Measurements from ENCODE around the gene PPARA.
"Not testable (repeated sequence)": the region's sequence is repeated elsewhere in the genome, so short reads cannot be mapped to it uniquely, and the experiment has no call there.

The PPARA gene

DNA sequence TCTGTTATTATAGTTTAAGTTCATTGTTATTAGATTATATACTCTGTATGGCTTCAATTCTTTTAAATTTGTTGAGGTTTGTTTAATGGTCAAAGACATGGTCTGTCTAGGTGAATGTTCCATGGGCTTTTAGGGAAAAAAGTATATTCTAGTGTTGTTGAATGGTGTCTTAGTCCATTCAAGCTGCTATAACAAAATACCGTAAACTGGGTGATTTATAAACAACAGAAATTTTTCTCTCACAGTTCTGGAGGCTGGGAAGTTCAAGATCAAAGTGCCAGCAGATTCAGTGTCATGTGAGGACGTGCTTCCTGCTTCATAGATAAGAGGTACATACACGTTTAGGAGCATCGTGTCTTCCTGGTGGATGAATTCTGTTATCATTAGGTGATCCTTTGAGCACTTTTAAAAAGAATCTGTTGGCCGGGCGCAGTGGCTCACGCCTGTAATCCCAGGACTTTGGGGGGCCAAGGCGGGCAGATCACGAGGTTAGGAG, 26.2 kb downstream of the PPARA start:
- no peak for DNase-seq

DNA sequence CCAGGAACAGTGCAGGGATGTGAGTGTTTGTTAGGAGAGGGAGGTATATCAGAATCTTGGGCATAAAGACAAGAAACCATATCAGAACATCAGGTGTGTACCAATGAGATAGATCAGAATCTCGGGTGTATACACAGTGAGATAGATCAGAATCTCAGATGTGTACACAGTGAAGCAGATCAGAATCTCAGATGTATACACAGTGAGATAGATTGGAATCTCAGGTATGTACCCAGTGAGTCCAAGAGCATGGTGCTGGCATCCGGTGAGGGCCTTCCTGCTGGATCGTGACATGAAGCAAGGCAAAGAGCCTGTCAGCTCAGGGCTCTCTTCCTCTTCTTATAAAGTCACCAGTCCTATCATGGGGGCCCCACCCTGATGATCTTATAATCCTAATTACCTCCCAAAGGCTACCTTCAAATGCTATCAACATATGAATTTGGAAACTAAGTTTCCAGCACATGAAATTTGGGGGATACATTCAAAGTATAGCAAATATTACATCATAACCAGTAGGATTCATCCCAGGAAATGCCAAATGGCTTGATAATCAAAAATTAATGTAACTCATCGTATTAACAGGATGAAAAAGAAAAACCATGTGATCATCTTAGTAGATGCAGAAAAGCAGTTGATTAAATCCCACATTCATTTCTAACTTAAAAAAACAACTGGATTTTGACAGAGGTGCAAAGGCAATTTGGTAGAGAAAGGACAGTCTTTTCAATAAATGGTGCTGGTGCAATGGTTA, 28.6 kb downstream of the PPARA start:
- DNase-seq: no peak

DNA sequence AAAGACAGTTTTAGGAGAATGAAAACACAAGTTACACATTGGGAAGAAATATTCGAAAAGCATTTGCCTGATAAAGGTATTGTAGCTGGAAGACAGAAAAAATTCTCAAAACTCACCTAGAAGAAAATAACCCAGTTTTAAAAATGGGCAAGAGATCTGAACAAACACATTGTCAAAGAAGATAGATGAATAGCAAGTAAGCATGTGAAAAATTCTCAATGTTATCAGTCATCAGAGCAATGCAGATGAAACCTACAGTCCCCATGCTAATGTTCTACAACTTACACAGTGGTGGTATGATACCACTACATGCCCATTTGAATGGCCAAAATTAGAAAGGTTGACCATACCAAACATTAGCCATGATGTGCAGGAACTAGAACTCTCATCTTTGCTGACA, 29.4 kb downstream of the PPARA start:
- DNase-seq: no peak

DNA sequence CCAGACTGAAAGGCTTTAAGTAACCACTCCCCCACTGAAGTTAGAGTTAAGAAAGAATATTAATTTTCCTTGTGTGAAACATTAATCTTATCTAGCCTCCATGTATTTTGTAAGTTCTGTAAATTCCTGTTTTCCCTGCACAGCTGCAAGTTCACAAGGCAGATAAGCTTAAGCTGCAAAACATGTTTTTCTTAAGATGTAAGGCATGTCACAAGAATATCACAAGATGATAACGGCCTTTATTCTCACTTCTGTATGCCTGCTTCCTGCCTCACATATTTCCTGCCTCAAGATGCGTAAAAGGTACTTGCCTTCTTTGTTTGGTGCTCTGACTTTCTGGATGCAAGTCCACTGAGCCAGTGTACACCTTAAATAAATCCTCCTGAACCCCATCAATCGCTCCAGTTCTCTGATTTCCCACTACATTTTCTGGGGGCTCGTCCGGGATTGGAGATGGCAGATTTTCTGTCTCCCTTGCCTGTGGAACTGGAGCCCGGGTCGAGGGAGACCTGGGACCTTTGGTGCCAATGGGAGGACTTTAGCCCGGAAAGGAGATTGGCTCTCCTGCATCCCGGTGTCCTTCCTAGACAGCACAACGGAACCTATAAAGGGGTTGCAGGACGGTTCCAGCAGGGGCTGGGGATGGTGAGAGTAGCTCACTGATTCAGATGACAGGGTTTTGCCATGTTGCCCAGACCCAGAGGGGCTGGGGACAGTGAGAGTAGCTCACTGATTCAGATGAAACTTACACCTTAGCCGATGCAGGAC, 30.2 kb downstream of the PPARA start:
- DNase-seq: no peak

DNA sequence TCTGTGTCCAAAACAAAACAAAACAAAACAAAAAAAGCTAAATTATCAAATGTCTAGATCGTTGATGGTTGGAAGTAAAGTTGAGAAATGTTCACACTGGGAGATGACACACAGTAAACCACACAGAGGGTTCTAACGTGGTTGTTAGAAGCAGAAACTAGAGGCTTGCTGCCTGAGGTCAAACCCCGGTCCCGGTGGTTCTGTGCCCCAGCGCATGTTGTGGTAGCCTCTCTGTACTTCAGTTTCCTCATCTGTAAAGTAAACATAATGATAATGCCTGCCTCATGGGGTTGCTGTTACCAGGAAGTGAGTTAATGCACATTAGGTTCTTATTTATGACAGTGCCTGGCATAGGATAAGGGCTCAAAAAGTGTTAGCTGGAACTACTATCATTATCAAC, 33.4 kb downstream of the PPARA start:
- no peak for DNase-seq

DNA sequence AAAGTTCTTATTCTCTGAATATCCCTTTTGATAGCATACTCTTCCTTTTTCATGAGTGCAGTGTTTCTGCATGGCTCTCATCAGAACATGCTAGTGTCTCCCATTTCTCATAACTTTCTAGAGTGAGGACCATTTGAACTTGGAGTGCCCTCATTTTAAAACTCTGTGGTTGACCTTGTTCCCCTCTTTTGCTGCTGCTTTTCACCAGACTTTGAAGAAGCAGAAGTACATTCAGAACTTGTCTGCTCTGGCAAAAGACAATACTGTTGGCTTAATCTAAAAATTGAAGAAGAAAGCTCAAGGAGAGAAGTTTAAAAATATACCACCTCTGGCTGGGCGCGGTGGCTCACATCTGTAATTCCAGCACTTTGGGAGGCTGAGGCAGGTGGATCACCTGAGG, 35.0 kb downstream of the PPARA start:
- DNase-seq: no peak

DNA sequence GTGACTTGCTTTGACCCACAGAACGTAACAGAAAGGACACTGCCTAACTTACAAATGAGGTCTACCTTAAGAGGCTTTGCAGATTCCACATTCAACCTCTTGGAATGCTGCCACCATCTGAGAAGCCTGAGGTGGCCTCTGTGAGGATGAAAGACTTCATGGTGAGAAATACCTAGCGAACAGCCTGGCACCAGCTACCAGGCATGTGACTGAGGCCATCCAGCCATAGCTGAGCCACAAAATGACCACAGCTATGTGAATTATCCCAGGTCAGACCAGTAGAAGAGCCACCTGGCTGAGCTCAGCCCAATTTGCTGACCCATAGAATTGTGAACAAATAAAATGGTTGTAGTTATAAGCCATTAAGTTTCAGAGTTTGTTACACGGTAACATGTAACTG, 37.5 kb downstream of the PPARA start:
- DNase-seq: no peak

DNA sequence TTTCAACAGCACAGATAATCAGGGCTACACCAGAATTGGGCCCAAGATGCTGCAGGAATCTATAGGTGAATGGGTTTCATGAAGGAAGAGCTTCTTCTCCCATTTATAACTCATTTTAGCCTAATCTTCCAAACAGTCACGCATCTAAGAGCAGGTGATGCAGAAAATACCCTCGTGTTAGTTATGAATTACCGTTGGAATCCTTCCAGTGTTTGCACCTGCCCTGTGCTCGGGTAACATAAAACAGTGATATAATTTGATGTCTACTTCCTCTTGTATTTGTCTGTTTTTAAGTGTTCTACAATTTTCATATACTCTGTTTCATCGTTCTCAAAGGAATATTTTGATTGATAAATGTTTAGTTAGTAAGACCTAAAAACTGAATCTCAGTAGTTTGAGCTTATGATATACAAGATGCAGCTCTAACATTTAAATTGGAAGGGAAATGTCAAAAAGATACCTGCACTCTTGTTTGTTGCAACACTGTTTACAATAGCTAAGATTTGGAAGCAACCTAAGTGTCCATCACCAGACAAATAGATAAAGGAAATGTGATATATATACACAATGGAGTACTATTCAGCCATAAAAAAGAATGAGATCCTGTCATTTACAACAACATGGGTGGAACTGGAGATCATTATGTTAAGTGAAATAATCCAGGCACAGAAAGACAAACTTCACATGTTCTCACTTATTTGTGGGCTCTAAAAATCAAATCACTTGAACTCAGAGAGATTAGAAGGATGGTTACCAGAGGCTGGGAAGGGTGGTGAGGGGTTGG, 42.1 kb downstream of the PPARA start:
- no peak for DNase-seq

DNA sequence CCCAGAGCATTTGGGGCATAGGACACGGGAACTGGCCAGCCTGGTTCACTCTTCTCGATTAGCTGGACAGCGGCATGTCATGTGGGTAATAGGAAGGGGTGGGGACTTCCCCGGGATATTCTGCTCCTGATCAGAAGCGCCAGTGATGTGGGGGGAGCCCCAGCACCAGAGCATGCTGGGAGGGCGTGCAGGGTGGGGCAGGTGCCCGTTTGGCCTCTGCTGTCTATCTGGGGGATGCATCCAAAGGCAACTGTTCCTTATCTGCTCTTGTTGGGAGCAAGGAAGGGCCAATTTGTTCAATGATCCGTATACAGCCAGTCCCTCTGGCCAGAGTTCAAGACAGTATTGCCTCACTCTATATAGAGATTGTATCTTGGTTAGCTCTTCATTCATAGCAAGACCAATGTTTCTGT, 43.6 kb downstream of the PPARA start:
- DNase-seq: no peak

DNA sequence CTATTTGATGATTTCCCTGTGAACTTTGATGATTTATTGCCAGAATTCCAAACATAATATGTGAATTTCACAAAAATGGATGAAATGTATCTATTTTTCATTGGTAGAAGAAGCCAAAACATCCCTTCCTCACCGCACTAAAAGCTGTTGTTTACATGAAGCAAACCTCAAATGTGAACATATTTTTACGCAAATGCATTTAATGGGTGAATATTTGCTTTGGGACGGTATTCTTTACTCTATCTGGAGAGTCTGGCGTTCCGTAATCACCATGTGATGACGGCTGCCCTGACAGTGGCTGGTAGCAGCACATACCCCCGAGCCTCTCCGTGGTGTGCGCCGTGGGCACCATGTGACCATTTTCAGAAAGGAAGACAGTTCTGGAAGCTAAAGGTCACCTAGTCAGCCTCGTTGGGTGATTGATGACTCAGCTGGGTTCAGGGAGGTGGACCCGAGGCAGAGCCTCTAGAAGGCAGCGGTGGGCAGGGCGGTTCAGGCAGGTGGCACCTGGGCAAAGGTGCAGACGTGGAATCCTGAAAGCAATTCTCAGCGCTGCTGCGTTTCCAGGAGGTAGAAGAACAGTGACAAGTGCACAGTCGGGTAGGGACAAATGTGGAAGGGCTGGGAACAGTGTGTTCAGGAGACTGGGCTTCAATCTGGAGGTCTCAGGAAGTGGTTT, 45.3 kb downstream of the PPARA start:
- DNase-seq: no peak

DNA sequence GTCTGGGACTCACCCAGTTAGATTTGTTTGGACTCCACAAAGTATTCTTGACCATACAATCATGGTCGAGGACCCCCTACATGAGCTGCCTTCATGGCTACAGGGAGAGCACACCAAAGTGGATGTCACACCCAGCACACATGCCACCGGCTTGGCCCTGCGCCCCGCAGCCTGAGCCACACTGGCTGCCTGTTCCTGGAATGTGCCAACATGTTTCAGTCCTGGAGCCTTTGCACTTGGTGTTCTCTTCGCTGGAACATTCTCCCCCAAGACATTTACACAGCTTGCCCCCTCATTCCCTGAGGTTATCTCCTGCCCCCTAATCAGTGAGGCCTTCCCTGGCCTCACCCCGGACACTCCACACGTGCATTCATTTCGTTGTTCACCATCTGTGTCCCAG, 46.0 kb downstream of the PPARA start:
- DNase-seq: no peak

DNA sequence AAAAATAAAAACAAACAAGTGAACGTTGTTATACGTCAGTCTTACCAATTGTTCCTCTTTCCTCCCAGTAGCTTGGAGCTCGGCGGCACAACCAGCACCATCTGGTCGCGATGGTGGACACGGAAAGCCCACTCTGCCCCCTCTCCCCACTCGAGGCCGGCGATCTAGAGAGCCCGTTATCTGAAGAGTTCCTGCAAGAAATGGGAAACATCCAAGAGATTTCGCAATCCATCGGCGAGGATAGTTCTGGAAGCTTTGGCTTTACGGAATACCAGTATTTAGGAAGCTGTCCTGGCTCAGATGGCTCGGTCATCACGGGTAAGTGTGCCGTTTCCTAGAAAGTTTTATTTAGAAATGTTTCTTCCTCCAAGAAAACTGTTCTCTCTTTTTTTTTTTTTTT, 47.9 kb downstream of the PPARA start:
- DNase-seq: no peak

DNA sequence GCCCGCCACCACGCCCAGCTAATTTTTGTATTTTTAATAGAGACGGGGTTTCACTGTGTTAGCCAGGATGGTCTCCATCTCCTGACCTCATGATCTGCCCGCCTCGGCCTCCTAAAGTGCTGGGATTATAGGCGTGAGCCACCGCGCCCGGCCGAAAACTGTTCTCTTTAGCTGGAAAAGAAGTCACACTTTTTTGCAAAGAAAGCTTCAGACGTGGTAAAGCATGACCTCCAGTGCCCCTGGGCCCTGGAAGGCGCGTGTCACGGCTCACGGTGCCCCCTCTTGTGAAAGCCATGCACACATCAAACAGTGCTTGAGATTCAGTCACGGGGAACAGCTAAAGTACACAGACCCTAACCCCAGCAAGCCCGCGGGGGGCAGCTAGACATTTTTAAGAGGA, 48.5 kb downstream of the PPARA start:
- not testable (repeated sequence) for DNase-seq

DNA sequence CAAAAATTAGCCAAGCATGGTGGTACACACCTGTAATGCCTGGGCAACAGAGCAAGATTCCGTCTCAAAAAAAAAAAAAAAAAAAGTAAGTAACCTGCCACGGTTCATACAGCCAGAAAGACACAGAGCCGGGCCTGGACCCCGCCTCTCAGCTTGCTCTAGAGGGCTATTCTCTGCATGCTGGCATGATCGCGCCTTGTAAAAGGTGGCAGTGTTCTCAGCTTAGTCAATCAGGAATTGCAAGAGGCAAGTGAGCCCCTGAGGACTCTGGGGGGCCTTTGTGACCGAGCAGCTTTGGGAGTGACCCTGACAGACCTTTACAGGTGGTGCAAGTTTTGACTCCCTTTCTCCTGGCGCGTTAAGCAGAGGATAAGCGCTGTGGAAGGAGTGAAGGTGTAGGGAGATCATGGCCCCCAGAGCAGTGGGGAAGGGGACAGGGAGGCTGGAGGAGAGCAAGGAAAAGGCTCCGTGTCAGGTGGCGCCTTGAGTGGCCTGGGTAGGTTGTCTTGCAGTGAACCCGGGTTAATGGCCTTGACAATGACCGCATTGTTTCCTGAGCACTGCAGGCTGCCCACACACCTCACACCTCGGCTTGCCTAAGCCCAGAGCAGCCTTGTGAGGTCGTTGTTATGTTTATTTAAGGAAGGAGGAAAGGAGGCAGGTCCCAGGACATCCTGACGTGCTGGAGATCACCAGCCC, 50.9 kb downstream of the PPARA start:
- no peak for DNase-seq

DNA sequence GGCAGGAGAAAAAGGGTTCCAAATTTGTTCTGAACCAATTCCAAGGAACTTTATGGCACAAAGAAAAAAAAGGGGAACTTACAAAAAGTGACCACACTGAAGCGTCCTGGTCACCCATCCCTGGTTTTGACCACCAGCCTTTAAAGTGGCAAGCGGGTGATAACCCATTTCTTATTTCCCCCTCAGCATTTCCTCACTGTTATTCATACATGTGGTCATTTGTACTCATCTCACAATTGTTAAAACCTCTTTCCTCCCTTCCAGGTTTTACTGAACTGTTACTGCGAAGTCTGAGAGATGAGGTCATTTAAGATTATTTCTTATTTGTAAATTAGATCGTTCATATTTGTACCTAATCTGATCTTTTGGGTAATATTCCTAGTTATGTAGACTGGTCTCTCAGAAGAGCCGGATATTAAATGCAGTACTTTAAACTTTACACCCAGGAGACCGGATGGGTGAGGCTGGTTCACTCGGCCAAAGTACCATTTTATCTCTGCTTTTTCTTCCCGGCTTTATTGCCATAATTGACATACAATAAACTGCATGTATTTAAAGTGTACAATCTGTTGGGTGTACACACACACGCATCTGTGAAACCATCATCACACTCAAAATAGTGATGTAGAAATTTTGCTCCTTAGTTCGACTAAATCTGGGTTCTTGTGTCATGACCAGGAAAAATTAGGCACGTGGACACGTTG, 52.7 kb downstream of the PPARA start:
- DNase-seq: no peak

DNA sequence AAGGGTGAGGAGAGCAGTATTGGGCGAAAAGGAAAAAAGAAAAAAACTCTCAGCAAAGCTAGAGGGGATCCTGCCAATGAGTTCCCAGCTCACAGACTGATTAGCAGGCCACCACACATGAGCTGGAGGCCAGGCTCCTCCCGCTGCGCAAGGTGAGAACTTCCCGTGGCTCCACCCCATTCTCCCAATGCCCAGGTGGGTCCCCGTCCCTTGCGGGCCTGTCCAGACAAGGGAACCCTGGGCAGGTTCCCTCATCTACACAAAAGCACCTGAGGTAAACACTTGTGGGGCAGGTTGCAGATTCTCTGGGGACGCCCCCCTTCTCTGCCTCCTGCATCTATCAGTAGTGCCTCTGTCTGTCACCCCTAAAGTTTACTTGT, 53.3 kb downstream of the PPARA start:
- no peak for DNase-seq

DNA sequence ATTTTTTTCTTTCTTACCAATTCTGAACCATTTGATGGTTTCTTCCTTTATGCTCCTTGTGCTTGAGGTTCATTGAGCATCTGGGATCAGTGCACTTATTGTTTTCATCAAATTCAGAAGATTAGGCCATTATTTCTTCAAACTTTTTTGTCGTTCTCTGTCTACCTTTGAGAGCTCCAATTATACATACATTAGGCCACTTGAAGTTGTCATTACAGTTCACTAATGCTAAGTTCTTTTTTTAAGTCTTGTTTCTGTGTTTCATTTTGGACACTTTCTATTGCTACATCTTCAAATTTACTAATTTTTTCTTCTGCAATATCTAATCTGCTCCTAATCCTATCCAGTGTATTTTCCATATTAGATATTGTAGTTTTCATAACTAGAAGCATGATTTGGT, 58.9 kb downstream of the PPARA start:
- no peak for DNase-seq

DNA sequence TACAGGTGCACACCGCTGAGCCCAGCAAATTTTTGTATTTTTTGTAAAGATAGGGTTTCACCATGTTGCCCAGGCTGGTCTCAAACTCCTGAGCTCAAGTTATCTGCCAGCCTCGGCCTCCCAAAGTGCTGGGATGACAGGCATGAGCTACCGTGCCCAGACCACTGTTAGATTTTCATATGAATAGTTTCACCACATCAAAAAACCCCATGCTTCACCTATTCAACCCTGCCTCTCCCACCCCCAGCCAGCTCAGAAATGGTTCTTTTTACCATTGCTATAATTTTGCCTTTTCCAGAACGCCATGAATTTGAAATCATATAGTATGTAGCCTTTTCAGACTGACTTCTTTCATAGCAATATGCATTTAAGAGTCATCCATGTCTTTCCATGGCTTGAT, 61.9 kb downstream of the PPARA start:
- DNase-seq: no peak

DNA sequence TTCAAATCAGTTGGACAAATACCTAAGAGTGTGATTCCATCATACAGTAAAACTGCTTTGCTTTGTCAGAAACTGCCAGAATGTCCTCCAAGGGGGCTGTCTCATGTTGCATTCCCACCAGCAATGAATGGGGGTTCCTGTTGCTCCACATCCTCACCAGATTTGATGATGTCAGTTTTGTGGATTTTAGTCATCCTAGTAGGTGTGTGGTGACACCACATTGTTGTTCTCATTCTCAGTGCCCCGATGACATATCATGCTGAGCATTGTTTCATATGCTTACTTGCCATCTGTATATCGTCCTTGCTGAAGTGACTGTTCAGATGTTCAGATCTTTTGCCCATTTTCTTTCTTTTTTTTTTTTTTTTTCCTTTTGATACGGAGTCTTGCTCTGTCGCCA, 62.7 kb downstream of the PPARA start:
- no peak for DNase-seq

DNA sequence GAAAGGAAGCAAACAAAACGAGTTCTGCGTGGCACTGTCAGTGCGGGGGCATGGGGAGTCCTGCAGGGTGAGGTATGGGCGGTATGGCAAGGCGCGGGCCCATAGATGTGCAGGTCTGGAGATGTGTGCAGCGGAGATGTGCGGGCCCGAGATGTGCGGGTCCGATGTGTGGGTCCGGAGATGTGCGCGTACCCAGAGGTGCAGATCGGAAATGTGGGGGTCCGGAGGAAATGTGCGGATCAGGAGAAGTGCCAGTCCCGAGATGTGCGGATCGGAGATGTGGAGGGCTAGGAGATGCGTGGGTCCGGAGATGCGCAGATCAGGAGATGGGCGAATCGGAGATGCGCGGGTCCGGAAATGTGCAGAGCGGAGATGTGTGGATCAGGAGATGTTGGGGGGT, 63.8 kb downstream of the PPARA start:
- DNase-seq: no peak

DNA sequence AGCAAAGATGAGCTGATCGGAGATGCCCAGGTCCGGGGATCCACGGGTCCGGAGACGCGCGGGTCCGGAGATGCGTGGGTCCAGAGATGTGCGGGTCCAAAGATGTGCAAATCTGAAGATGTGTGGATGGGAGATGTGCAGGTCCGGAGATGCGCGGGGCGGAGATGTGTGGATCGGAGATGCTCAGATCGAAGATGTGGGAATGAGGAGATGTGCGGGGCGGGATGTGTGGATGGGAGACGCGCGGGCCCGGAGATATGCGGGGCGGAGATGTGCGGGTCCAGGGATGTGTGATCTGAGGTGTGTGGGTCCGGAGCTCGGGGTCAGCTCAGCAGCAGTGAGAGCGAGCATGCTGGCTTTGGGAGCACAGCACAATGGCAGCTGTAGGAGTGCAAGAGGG, 64.3 kb downstream of the PPARA start:
- DNase-seq: no peak

DNA sequence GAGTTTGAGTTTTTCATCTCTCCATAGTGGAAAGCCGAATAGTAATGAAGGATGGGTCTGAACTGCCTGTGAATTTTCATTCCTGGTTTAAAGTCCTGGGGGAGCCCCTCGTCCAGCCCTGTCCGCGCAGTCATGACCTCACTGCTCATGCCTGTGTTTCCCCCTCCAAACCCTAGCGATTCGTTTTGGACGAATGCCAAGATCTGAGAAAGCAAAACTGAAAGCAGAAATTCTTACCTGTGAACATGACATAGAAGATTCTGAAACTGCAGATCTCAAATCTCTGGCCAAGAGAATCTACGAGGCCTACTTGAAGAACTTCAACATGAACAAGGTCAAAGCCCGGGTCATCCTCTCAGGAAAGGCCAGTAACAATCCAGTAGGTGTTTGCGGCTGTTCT, 69.3 kb downstream of the PPARA start:
- DNase-seq: no peak
